ENCODE results near the gene PARD3. TPM values are rescaled to one million over a fixed set of nuclear protein-coding genes. Genes with fewer than 3 reads are reported as not detected.
A peak's percentile ranks its signal among the peaks of the same experiment; 100 is the strongest.

Gene PARD3
- total RNA-seq, 1 experiment from 2014 or later: 55.3 TPM

DNA sequence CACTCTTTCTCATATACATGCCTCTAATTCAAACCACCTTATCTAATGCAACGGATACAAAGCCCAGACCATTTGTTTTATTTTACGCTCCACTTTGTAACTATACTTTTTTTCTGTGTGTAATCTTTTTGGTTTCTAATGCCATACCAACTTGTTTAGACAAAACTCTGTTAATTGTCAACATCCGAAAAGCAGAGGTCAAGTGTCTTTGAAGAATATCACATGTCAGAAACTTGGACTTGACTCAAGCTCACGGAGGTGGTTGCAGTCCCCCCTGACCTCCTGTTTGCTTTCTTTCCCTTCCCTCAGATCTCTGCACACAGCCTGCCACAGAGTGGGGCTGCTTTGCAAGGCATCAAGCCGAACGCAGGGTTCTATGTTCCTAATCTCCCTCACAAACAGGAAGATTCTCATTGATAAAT, 698.9 kb downstream of the PARD3 start:
- DNase-seq (ENCODE audit: low read depth): no peak

DNA sequence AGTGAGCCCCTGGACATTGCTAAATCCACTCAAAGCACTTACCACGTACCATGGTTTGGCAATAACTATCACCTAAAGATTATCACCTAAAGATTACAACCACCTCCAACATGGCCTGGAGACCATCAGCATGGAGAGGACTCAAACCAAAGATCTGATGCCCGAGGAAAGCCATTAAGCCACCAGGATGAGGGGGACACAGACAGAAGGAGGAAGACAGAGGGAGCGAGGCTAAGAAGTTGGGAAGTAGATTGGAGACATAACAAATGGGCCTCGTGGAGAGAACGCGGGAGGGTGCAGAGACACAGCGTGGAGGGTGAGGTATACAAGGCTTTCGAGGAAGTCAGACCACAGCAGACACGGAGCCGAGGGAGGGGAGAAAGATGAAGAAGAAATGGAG, 700.2 kb downstream of the PARD3 start:
- DNase-seq (ENCODE audit: low read depth): no peak

- DNase-seq (ENCODE audit: low read depth): no peak
Observed at GRCh38 chr10:34113504-34114225, 701.4 kb downstream of the PARD3 start.

DNA sequence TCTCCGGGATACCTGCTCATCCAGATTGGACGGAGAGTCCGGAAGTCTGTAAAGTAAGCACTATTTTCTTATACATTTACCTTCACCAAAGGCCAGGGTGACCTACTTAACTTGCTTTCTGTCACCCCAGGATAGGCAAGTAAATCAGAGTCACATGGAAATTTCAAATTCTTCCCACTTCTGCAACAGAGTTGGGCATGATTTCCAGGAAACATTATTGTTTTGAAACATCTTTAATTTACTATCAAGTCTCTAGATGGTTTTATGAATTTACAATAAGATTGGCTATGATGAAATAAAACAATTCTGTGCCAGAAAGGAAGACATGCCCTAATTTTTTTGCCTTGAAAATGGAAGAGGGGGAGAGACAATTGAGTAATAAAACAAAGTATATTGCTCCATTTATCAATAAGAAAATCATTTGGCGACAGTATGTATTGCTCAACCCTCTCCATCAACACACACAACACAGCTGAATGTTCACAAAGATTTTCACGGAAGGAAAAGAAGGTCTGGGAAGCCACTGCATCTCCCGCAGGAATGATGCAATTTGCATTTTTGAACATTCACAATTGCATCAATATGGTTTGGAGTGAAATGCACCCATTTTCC, 702.8 kb downstream of the PARD3 start:
- no peak for DNase-seq (ENCODE audit: low read depth)

GRCh38 chr10:34111179-34111578, 703.9 kb downstream of the PARD3 start:
- DNase-seq (ENCODE audit: low read depth): no peak

GRCh38 chr10:34109952-34110702, 705.0 kb downstream of the PARD3 start:
- DNase-seq (ENCODE audit: low read depth): peak; percentile 86

- no peak for DNase-seq (ENCODE audit: low read depth)
Observed at GRCh38 chr10:34109495-34109894, 705.6 kb downstream of the PARD3 start.

GRCh38 chr10:34107626-34108516, 707.2 kb downstream of the PARD3 start:
- no peak for DNase-seq (ENCODE audit: low read depth)

GRCh38 chr10:34106356-34106885, 708.7 kb downstream of the PARD3 start:
- DNase-seq (ENCODE audit: low read depth): no peak

GRCh38 chr10:34104829-34105572, 710.1 kb downstream of the PARD3 start:
- no peak for DNase-seq (ENCODE audit: low read depth)

- DNase-seq (ENCODE audit: low read depth): no peak
Observed at GRCh38 chr10:34102893-34103506, 712.1 kb downstream of the PARD3 start.

DNA sequence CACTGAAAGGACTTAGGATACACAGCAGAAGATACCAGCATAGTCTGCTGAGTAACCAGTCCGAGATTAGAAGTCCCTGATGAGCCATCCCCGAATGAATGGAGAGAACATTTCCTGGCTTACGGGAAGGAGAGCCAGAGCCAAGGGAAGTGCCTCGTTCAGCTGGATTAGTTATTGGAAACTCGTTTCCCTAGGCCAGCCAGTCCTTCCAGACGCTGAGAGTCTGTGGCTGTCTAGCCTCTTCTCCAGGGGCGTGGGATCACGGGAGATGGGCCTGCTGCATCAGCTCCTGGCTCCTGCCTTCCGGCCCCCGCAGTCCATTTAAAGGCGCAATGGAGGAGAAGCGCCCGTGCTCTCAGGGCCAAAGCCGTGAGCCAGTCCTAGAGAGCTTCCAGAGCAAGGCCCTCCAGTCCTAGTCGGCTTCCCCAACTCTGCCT, 712.8 kb downstream of the PARD3 start:
- DNase-seq (ENCODE audit: low read depth): no peak

- no peak for DNase-seq (ENCODE audit: low read depth)
Observed at GRCh38 chr10:34101001-34101400, 714.1 kb downstream of the PARD3 start.

- DNase-seq (ENCODE audit: low read depth): no peak
Observed at GRCh38 chr10:34098821-34099567, 716.1 kb downstream of the PARD3 start.

DNA sequence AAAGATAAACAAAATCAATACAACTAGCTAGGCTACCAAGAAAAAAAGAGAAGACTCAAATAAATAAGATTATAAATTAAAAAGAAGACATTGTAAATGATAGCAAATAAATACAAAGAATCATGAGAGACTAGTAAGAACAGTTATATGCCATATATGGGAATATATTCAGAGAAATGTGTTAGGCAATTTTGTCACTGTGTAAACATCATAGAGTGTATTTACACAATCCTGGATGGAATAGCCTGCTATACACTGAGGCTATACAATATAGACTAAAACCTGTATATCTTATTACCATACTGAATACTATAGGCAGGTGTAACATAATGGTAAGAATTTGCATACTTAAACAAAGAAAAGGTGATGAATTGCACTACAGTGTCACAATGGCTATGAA, 717.4 kb downstream of the PARD3 start:
- no peak for DNase-seq (ENCODE audit: low read depth)

DNA sequence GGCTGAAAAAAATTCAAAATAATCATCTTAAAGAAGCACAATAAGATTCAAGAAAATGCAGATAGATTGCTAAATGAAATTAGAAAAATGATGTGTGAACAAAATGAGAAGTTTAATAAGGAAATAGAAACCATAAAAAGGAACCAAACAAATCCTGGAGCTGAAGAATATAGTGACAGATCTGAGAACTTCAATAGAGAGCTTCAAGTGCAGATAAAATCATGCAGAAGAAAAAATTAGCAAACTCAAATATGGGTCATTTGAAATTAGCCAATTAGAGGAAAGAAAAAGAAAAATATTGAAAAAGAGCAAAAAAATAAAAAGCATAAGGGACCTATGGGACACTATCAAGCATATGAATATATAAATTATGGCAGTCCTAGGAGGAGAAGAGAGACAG, 720.1 kb downstream of the PARD3 start:
- DNase-seq (ENCODE audit: low read depth): no peak

DNA sequence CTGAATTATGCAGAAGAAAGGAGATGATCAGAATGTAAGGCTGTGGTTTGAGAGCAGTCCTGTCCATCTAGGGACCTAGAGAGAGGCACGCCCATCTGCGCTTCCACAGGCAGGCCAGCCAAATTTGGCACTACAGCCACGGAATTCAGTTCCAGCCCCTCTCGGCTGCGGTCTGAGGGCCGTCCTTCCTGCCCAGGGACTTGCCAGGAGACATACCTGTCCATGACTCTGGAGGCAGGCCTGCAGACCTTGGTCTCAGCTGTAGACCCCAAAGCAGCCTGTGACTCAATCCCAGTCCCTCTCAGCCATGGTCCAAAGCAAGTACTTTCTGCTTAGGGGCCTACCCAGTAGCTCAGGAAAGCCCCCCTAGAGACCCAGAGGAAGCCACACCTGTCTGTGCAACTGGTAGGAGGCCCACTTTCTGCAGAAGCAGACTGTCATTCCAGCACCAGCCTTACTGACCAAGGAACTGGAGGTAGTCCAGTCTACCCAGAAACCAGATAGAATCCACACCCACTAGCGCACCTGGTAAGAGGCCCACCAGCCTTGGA, 720.9 kb downstream of the PARD3 start:
- DNase-seq (ENCODE audit: low read depth): no peak

DNA sequence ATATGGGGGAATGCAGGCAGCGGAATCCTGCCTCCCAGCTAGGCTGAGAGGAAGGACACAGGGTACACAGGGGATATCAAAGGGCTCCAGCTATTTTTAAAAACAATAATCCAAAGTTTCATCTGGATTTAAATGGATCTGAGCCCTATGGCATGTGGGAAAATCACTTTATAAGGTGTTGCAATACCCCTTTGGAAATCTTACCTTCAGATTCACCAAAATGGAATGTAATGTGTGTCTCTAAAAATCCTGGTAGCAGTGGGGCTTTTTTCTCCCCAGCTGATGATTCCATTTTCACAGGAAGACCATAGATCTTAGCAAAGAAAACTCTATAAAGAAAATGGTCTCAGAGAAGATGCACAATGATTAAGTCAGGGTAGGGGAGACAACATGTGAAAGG, 722.2 kb downstream of the PARD3 start:
- no peak for DNase-seq (ENCODE audit: low read depth)

DNA sequence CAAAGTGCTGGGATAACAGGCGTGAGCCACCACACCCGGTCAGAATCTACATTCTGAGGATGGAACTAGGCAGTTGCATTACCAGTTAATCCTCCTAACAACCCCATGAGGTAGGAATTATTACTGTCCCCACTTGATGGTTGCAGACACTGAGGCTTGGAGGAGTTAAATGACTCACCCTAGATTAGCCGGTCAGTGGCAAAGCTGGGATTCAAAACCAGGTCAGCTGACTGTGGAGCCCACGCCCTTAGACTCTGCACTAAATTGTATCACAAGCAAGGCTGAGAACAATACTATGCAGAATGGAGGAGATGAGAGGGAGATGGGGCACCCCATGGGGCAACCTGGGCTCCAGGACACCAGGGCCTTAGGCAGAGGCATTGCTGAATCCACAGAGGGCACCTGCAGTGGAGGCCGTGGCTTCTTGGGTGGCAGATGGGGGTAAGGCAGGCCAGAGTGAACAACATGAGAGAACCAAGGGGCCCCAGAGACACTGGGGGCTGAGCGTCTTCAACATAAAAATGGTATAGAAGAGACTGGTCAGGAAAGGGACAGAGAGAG, 723.4 kb downstream of the PARD3 start:
- DNase-seq (ENCODE audit: low read depth): peak; percentile 17

Data from HT1080 (cell line).